Mammary epithelial cell (primary cell): ENCODE results near the gene PPP4C.

Source experiments
- CTCF ChIP-seq, 2 donors: IDR thresholded peaks in 1 of 2; conservative IDR thresholded peaks in 1 of 2; 2 replicates each; pipeline ENCODE4 v1.5.1; 2011 to 2012; ENCODE audit warnings: inconsistent platforms in 2 of 2, low read length in 2 of 2, mild to moderate bottlenecking in 2 of 2, control low read depth in 1 of 2, low read depth in 1 of 2; ENCODE audit not compliant: insufficient read depth in 1 of 2; ENCODE audit errors: extremely low read depth in 1 of 2
- EZH2 ChIP-seq: IDR thresholded peaks from 2 replicates; pipeline ENCODE4 v1.6.1; 2012; ENCODE audit warnings: low read length, inconsistent platforms, borderline replicate concordance

DNA sequence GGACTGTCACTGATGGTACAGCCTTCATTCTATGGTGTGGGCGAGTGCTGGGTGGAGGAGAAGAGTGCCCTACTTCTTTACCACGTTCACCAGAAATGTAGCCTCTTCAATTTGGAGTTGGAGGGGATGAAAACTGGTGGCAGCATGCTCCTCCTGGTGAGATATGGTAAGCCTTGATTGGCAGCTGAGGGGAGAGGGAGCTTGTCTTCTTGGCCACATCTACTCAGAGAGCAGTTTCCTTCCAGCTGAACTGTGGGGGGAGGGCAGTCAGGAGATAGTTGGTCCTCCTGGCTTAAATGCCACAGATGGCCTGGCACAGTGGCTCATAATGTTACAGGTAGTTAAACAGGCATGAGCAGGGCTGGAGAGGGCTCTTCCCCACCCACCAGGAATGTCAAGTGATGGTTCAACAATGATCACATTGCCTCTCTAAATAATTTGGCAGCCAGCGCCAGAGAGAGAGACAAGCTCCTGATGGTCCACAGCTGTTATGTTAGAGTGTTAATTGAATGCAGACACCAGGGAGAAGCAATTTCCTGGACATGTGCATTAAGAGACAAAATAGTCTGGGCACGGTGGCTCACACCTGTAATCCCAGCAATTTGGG is 56.2 kb downstream of the PPP4C start:
- TF ChIP-seq CTCF (conservative IDR thresholded peaks at IDR 0.05 in 1 of 2, IDR thresholded peaks at IDR 0.05 in 1 of 2; ENCODE audit: extremely low read depth in 1 of 2, insufficient read depth in 1 of 2, low read depth in 1 of 2, low read length in 2 of 2) = no peak
- TF ChIP-seq EZH2 = no peak
